Stomach smooth muscle (tissue), 2 donors: ENCODE results near the gene LBHD2.
A peak's percentile ranks its signal among the peaks of the same experiment; 100 is the strongest.

Source experiments
- H3K27ac ChIP-seq: one replicate; pipeline ENCODE4 v1.7.0; 2013; ENCODE audit warnings: mild to moderate bottlenecking, low read length, inconsistent platforms
- H3K27me3 ChIP-seq, 2 donors: one replicate each; pipeline ENCODE4 v1.7.0; 2013; ENCODE audit warnings: low read length in 2 of 2; ENCODE audit not compliant: insufficient read depth in 2 of 2, control insufficient read depth in 1 of 2
- H3K36me3 ChIP-seq, 2 donors: one replicate each; pipeline ENCODE4 v1.7.0; 2013; ENCODE audit warnings: low read length in 2 of 2; ENCODE audit not compliant: control insufficient read depth in 2 of 2, insufficient read depth in 2 of 2
- H3K4me1 ChIP-seq: one replicate; pipeline ENCODE4 v1.7.0; 2013; ENCODE audit warnings: low read length; ENCODE audit not compliant: control insufficient read depth, insufficient read depth
- H3K4me3 ChIP-seq, 2 donors: one replicate each; pipeline ENCODE4 v1.7.0; 2013; ENCODE audit warnings: low read length in 2 of 2
- H3K9ac ChIP-seq, 2 donors: one replicate each; pipeline ENCODE4 v1.7.0; 2013; ENCODE audit warnings: low read length in 2 of 2, mild to moderate bottlenecking in 1 of 2
- H3K9me3 ChIP-seq, 2 donors: one replicate each; pipeline ENCODE4 v1.7.0; 2013; ENCODE audit warnings: low read length in 2 of 2; ENCODE audit not compliant: control insufficient read depth in 2 of 2
- donor health status: healthy.
- donor health status: Pancreatic carcinoma.

Gene LBHD2

GRCh38 chr14:103130017-103130764, 46.2 kb downstream of the LBHD2 start:
- Histone ChIP-seq H3K9me3 (no peaks in the 10 kb centered on the region), H3K27me3 (peaks cover 6 to 7% of the 10 kb centered on the region in 2 donors), H3K27ac (no peak overlapping the region), H3K36me3 (peaks cover 5 to 7% of the 10 kb centered on the region in 2 donors), H3K4me1 (peaks cover 53% of the 10 kb centered on the region), H3K4me3 (peak overlapping the region in 1 of 2 donors; percentile 44), H3K9ac (no peak overlapping the region)

- Histone ChIP-seq H3K27me3 (peaks cover 2 to 6% of the 10 kb centered on the region in 2 donors), H3K4me1 (peaks cover 46% of the 10 kb centered on the region), H3K27ac (no peak overlapping the region), H3K4me3 (peak overlapping the region in 1 of 2 donors; percentile 44), H3K36me3 (peaks cover 5 to 7% of the 10 kb centered on the region in 2 donors), H3K9ac (no peak overlapping the region), H3K9me3 (no peaks in the 10 kb centered on the region)
These were observed 47.0 kb downstream of the LBHD2 start for GRCh38 chr14:103130965-103131364.

GRCh38 chr14:103131580-103131979, 47.6 kb downstream of the LBHD2 start:
- H3K27ac ChIP-seq, result no peak overlapping the region
- H3K27me3 ChIP-seq, result peaks cover 0 to 1% of the 10 kb centered on the region in 2 donors
- H3K36me3 ChIP-seq, result peaks cover 5 to 7% of the 10 kb centered on the region in 2 donors

GRCh38 chr14:103132381-103133209, 48.6 kb downstream of the LBHD2 start:
- Histone ChIP-seq H3K4me1 (peaks cover 41% of the 10 kb centered on the region), H3K36me3 (peaks cover 5 to 7% of the 10 kb centered on the region in 2 donors), H3K9ac (no peak overlapping the region), H3K27ac (no peak overlapping the region), H3K4me3 (no peak overlapping the region), H3K27me3 (no peaks in the 10 kb centered on the region), H3K9me3 (no peaks in the 10 kb centered on the region)

More at GRCh38 chr14:103131580-103131979, 47.6 kb downstream of the LBHD2 start:
- H3K4me3 ChIP-seq, result no peak overlapping the region
- H3K4me1 ChIP-seq, result peaks cover 42% of the 10 kb centered on the region
- H3K9me3 ChIP-seq, result no peaks in the 10 kb centered on the region
- no peak overlapping the region for H3K9ac ChIP-seq

GRCh38 chr14:103133210-103134140, 49.5 kb downstream of the LBHD2 start:
- Histone ChIP-seq H3K9me3 (no peaks in the 10 kb centered on the region), H3K4me1 (peaks cover 40% of the 10 kb centered on the region), H3K4me3 (no peak overlapping the region), H3K9ac (no peak overlapping the region), H3K36me3 (peaks cover 5 to 7% of the 10 kb centered on the region in 2 donors), H3K27me3 (peaks cover 0 to under 1% of the 10 kb centered on the region in 2 donors), H3K27ac (no peak overlapping the region)

GRCh38 chr14:103134405-103134804, 50.4 kb downstream of the LBHD2 start:
- Histone ChIP-seq H3K9me3 (no peaks in the 10 kb centered on the region), H3K27me3 (peaks cover 0 to 6% of the 10 kb centered on the region in 2 donors), H3K27ac (no peak overlapping the region), H3K36me3 (peaks cover 5 to 7% of the 10 kb centered on the region in 2 donors), H3K4me1 (peaks cover 34% of the 10 kb centered on the region), H3K4me3 (no peak overlapping the region), H3K9ac (no peak overlapping the region)

- Histone ChIP-seq H3K27ac (no peak overlapping the region), H3K36me3 (peaks cover 5 to 7% of the 10 kb centered on the region in 2 donors), H3K4me3 (no peak overlapping the region), H3K27me3 (peaks cover 0 to 6% of the 10 kb centered on the region in 2 donors), H3K9ac (no peak overlapping the region), H3K4me1 (peaks cover 32% of the 10 kb centered on the region), H3K9me3 (no peaks in the 10 kb centered on the region)
These were observed 50.9 kb downstream of the LBHD2 start for GRCh38 chr14:103134919-103135318.

- Histone ChIP-seq H3K4me3 (no peak overlapping the region), H3K4me1 (peaks cover 25% of the 10 kb centered on the region), H3K27me3 (peaks cover 2 to 11% of the 10 kb centered on the region in 2 donors), H3K9ac (no peak overlapping the region), H3K36me3 (peaks cover 5 to 7% of the 10 kb centered on the region in 2 donors), H3K27ac (no peak overlapping the region), H3K9me3 (no peaks in the 10 kb centered on the region)
These were observed 51.6 kb downstream of the LBHD2 start for GRCh38 chr14:103135333-103136260.

GRCh38 chr14:103136388-103137271, 52.6 kb downstream of the LBHD2 start:
- H3K9ac ChIP-seq, result no peak overlapping the region

More at GRCh38 chr14:103136388-103137271, 52.6 kb downstream of the LBHD2 start:
- Histone ChIP-seq H3K9me3 (no peaks in the 10 kb centered on the region), H3K4me1 (peaks cover 18% of the 10 kb centered on the region), H3K27ac (no peak overlapping the region), H3K4me3 (no peak overlapping the region), H3K36me3 (peaks cover 5 to 7% of the 10 kb centered on the region in 2 donors), H3K27me3 (peaks cover 4 to 16% of the 10 kb centered on the region in 2 donors)
